Activated CD8-positive, alpha-beta T cell treated with anti-CD3 and anti-CD28 coated beads for 36 hours (primary cell): ENCODE results near the gene VEZT. TPM values are rescaled to one million over a fixed set of nuclear protein-coding genes. Genes with fewer than 3 reads are reported as not detected.

Source experiments
- ATAC-seq: fragments of 200-7000 bp; cut with Tn5 transposase; one replicate; pipeline ENCODE4 v1.10.0; 2021; ENCODE audit warnings: mild to moderate bottlenecking, moderate library complexity
- CTCF ChIA-PET: fragments of 350-600 bp; sonication (Branson Sonifier 250); formaldehyde crosslinking; loops from one replicate; lab custom pipeline; 2021; ENCODE audit warnings: antibody characterized with exemption; lab: Charles Lee
- POLR2A ChIA-PET: fragments of 350-600 bp; sonication (Branson Sonifier 250); formaldehyde crosslinking; loops from one replicate; lab custom pipeline; 2021; ENCODE audit warnings: antibody characterized with exemption; lab: Charles Lee
- DNase-seq: peaks from one replicate; pipeline ENCODE4 v3.0.0-alpha.2; 2020
- H3K27ac Mint-ChIP-seq: one replicate; pipeline ENCODE4 v1.8.0; 2021; ENCODE audit warnings: mild to moderate bottlenecking, mixed read lengths
- H3K27me3 Mint-ChIP-seq: one replicate; pipeline ENCODE4 v1.8.0; 2021; ENCODE audit warnings: mixed read lengths
- H3K36me3 Mint-ChIP-seq: one replicate; pipeline ENCODE4 v1.8.0; 2021; ENCODE audit warnings: low read depth, mixed read lengths
- H3K4me1 Mint-ChIP-seq: one replicate; pipeline ENCODE4 v1.8.0; 2021; ENCODE audit warnings: low read depth, mixed read lengths
- H3K4me3 Mint-ChIP-seq: one replicate; pipeline ENCODE4 v1.8.0; 2021; ENCODE audit warnings: mild to moderate bottlenecking, moderate library complexity, mixed read lengths
- H3K9me3 Mint-ChIP-seq: one replicate; pipeline ENCODE4 v1.8.0; 2021; ENCODE audit warnings: mixed read lengths
- CTCF ChIP-seq: fragments of 200-600 bp; IDR thresholded peaks from one replicate; pipeline ENCODE4 v1.8.0; 2022; ENCODE audit warnings: antibody characterized with exemption, mild to moderate bottlenecking
- intact Hi-C: fragments of 100-400 bp; cut with micrococcal nuclease; formaldehyde crosslinking; loops from one replicate; pipeline ENCODE4 v1.10.0; 2022
- total RNA-seq, 2 experiments: library from RNA; stranded (reverse); gene quantifications; one replicate each; pipeline ENCODE4 v1.2.3, GENCODE V29; 2021

Gene VEZT
- total RNA-seq, 2 experiments from 2014 or later: 46.9 to 51.7 TPM

GRCh38 chr12:95207407-95207806 is 10.2 kb upstream of the VEZT start:
- H3K36me3 Mint-ChIP-seq: no peaks in the 10 kb centered on the region
- no peaks in the 10 kb centered on the region for H3K27me3 Mint-ChIP-seq
- no peak for TF ChIP-seq CTCF
- H3K27ac Mint-ChIP-seq: no peak overlapping the region
- intact Hi-C loops: no loop called here
- DNase-seq (no peak), ATAC-seq (no peak)
- POLR2A ChIA-PET: no interaction called here
- no peaks in the 10 kb centered on the region for H3K9me3 Mint-ChIP-seq
- CTCF ChIA-PET: interaction anchor here (1.5 kb wide), 1 partner anchor 90 kb away, joined by 3 read pairs; no protein-coding TSS in a partner anchor
- H3K4me3 Mint-ChIP-seq: no peak overlapping the region
- H3K4me1 Mint-ChIP-seq: peaks cover 4% of the 10 kb centered on the region

- Mint-ChIP-seq H3K4me3 (no peak overlapping the region), H3K36me3 (no peaks in the 10 kb centered on the region), H3K9me3 (no peaks in the 10 kb centered on the region), H3K27me3 (no peaks in the 10 kb centered on the region), H3K27ac (no peak overlapping the region), H3K4me1 (peaks cover 2% of the 10 kb centered on the region)
- no peak for TF ChIP-seq CTCF
- DNase-seq: no peak
- POLR2A ChIA-PET: no interaction called here
- CTCF ChIA-PET: no interaction called here
- intact Hi-C loops: no loop called here
- no peak for ATAC-seq
Measured at GRCh38 chr12:95208678-95209077, 8.9 kb upstream of the VEZT start.

- TF ChIP-seq CTCF: no peak
- Mint-ChIP-seq H3K36me3 (peaks cover under 1% of the 10 kb centered on the region), H3K9me3 (no peaks in the 10 kb centered on the region), H3K27me3 (peaks cover 6% of the 10 kb centered on the region), H3K4me3 (no peak overlapping the region), H3K4me1 (peaks cover 8% of the 10 kb centered on the region), H3K27ac (no peak overlapping the region)
- DNase-seq (no peak), ATAC-seq (no peak)
- POLR2A ChIA-PET: no interaction called here
- CTCF ChIA-PET: no interaction called here
- intact Hi-C loops: no loop called here
Measured at GRCh38 chr12:95212586-95212985, 5.0 kb upstream of the VEZT start.

GRCh38 chr12:95213119-95213518 is 4.5 kb upstream of the VEZT start:
- no peak for TF ChIP-seq CTCF
- Mint-ChIP-seq H3K4me1 (peaks cover 8% of the 10 kb centered on the region), H3K27me3 (peaks cover 6% of the 10 kb centered on the region), H3K27ac (no peak overlapping the region), H3K4me3 (no peak overlapping the region), H3K9me3 (no peaks in the 10 kb centered on the region), H3K36me3 (peaks cover 2% of the 10 kb centered on the region)
- DNase-seq (no peak), ATAC-seq (no peak)
- intact Hi-C loops: no loop called here
- CTCF ChIA-PET: no interaction called here
- POLR2A ChIA-PET: no interaction called here

GRCh38 chr12:95213928-95214327 is 3.7 kb upstream of the VEZT start:
- POLR2A ChIA-PET: no interaction called here
- intact Hi-C loops: no loop called here

More at GRCh38 chr12:95213928-95214327, 3.7 kb upstream of the VEZT start:
- no peak for DNase-seq
- CTCF ChIA-PET: interaction anchor here (0.6 kb wide), 1 partner anchor 90 kb away, joined by 3 read pairs; no protein-coding TSS in a partner anchor
- Mint-ChIP-seq H3K9me3 (no peaks in the 10 kb centered on the region), H3K27me3 (peaks cover 6% of the 10 kb centered on the region), H3K36me3 (peaks cover 3% of the 10 kb centered on the region), H3K27ac (no peak overlapping the region), H3K4me3 (no peak overlapping the region), H3K4me1 (peaks cover 9% of the 10 kb centered on the region)
- ATAC-seq: no peak
- TF ChIP-seq CTCF: no peak
